Measurements from ENCODE around the gene NIFK. TPM values are rescaled to one million over a fixed set of nuclear protein-coding genes. Genes with fewer than 3 reads are reported as not detected.

Gene NIFK
- total and polyA plus RNA-seq, 2 experiments from 2014 or later = 20.4 to 44.0 TPM

DNA sequence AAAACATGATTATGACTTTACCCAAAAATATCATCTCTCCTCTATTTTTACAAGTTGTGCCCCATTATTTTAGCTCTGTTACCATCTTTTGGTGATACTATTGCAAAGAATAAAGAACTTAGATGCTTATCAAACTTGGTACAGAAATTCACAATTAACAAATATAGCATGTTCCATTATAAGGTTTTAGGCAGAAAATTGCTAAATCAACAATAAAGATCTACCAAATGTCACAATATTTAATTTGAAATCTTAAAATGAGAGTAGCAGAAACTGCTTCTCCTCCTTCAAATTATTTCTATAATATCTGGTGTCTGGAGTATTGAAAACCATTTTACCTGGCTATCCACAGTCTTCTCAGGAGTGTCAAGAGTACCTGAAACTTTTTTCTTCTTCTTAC is 8.7 kb downstream of the NIFK start:
- Histone ChIP-seq H3K27ac (no peak overlapping the region), H3K9me3 (ENCODE audit: low read depth) (no peaks in the 10 kb centered on the region), H3K4me1 (ENCODE audit: low read depth) (no peaks in the 10 kb centered on the region), H3K36me3 (peaks cover 46% of the 10 kb centered on the region), H3K27me3 (no peaks in the 10 kb centered on the region), H3K4me3 (no peak overlapping the region)
- TF ChIP-seq, protein P1, sequence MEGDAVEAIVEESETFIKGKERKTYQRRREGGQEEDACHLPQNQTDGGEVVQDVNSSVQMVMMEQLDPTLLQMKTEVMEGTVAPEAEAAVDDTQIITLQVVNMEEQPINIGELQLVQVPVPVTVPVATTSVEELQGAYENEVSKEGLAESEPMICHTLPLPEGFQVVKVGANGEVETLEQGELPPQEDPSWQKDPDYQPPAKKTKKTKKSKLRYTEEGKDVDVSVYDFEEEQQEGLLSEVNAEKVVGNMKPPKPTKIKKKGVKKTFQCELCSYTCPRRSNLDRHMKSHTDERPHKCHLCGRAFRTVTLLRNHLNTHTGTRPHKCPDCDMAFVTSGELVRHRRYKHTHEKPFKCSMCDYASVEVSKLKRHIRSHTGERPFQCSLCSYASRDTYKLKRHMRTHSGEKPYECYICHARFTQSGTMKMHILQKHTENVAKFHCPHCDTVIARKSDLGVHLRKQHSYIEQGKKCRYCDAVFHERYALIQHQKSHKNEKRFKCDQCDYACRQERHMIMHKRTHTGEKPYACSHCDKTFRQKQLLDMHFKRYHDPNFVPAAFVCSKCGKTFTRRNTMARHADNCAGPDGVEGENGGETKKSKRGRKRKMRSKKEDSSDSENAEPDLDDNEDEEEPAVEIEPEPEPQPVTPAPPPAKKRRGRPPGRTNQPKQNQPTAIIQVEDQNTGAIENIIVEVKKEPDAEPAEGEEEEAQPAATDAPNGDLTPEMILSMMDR (IDR thresholded peaks at IDR 0.05; ENCODE audit: low read depth, low read length) = no peak
- no peak for DNase-seq (ENCODE audit: low read depth in 1 of 2, low spot score in 1 of 2)

- peaks cover 43% of the 10 kb centered on the region for H3K36me3 ChIP-seq
- TF ChIP-seq, protein P1 (IDR thresholded peaks at IDR 0.05; ENCODE audit: low read depth, low read length) = no peak
- no peaks in the 10 kb centered on the region for H3K27me3 ChIP-seq
- no peaks in the 10 kb centered on the region for H3K9me3 ChIP-seq (ENCODE audit: low read depth)
- H3K4me1 ChIP-seq (ENCODE audit: low read depth) = no peaks in the 10 kb centered on the region
- no peak overlapping the region for H3K27ac ChIP-seq
- no peak overlapping the region for H3K4me3 ChIP-seq
- DNase-seq (ENCODE audit: low read depth in 1 of 2, low spot score in 1 of 2) = no peak
Observed at GRCh38 chr2:121727332-121727731, 9.3 kb downstream of the NIFK start.

DNA sequence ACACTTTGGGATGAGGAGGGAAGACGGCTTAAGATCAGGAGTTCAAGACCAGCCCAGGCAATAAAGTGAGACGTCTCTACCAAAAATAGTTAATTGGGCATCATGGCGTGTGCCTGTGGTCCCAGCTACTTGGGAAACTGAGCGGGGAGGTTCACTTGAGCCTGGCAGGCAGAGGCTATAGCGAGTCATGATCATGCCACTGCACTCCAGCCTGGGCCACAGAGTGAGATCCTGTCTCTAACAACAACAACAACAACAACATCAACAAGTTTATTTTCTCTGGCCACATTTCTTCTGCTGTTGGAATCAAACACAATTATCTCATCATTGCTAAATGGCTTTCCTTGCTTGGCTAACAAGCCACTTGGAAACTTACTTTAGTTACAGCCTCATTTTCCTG is 13.4 kb downstream of the NIFK start:
- Histone ChIP-seq H3K27me3 (no peaks in the 10 kb centered on the region), H3K4me3 (no peak overlapping the region), H3K9me3 (ENCODE audit: low read depth) (no peaks in the 10 kb centered on the region), H3K27ac (no peak overlapping the region), H3K36me3 (peaks cover 16% of the 10 kb centered on the region), H3K4me1 (ENCODE audit: low read depth) (no peaks in the 10 kb centered on the region)
- no peak for DNase-seq (ENCODE audit: low read depth in 1 of 2, low spot score in 1 of 2)
- TF ChIP-seq, protein P1 (IDR thresholded peaks at IDR 0.05; ENCODE audit: low read depth, low read length) = no peak

- TF ChIP-seq, protein P1 (IDR thresholded peaks at IDR 0.05; ENCODE audit: low read depth, low read length) = no peak
- DNase-seq (ENCODE audit: low read depth in 1 of 2, low spot score in 1 of 2) = peak in 1 of 2 donors; percentile 19
- Histone ChIP-seq H3K9me3 (ENCODE audit: low read depth) (no peaks in the 10 kb centered on the region), H3K27me3 (no peaks in the 10 kb centered on the region), H3K27ac (no peak overlapping the region), H3K4me3 (no peak overlapping the region), H3K4me1 (ENCODE audit: low read depth) (no peaks in the 10 kb centered on the region), H3K36me3 (peaks cover 8% of the 10 kb centered on the region)
Observed at GRCh38 chr2:121722479-121722878, 14.2 kb downstream of the NIFK start.

GRCh38 chr2:121721926-121722325 is 14.7 kb downstream of the NIFK start:
- Histone ChIP-seq H3K27me3 (no peaks in the 10 kb centered on the region), H3K4me3 (no peak overlapping the region), H3K36me3 (peaks cover 4% of the 10 kb centered on the region), H3K9me3 (ENCODE audit: low read depth) (no peaks in the 10 kb centered on the region), H3K27ac (no peak overlapping the region), H3K4me1 (ENCODE audit: low read depth) (no peaks in the 10 kb centered on the region)
- peak in 1 of 2 donors; percentile 67 for DNase-seq (ENCODE audit: low read depth in 1 of 2, low spot score in 1 of 2)
- TF ChIP-seq, protein P1 (IDR thresholded peaks at IDR 0.05; ENCODE audit: low read depth, low read length) = no peak

DNA sequence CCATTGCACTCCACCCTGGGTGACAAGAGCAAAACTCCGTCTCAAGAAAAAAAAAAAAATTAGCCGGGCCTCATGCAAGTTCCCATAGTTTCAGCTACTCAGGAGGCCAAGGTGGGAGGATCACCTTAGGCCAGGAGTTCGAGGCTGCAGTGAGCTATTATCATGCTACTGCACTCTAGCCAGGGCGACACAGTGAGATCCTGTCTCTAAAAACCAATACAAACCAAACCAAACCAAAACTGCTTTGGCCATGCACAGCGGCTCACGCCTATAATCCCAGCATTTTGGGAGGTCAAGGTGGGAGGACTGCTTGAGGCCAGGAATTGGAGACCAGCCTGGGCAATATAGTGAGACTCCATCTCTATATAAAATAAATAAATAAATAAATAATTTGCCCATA is 19.1 kb downstream of the NIFK start:
- H3K36me3 ChIP-seq = no peaks in the 10 kb centered on the region
- no peaks in the 10 kb centered on the region for H3K27me3 ChIP-seq
- H3K9me3 ChIP-seq (ENCODE audit: low read depth) = no peaks in the 10 kb centered on the region
- H3K27ac ChIP-seq = no peak overlapping the region
- no peak for DNase-seq (ENCODE audit: low read depth in 1 of 2, low spot score in 1 of 2)
- peaks cover 6% of the 10 kb centered on the region for H3K4me1 ChIP-seq (ENCODE audit: low read depth)
- TF ChIP-seq, protein P1 (IDR thresholded peaks at IDR 0.05; ENCODE audit: low read depth, low read length) = no peak
- no peak overlapping the region for H3K4me3 ChIP-seq
